GM23248 (cell line): ENCODE measurements around the gene ITGA8.

ENCODE experiments used
- EZH2 ChIP-seq: fragments of 200-600 bp; sonication (generic); IDR thresholded peaks from 2 replicates; pipeline ENCODE4 v1.6.1; 2018; ENCODE audit warnings: antibody characterized with exemption, mild to moderate bottlenecking; ENCODE audit not compliant: insufficient read depth, poor library complexity, severe bottlenecking
- EZH2phosphoT487 ChIP-seq: fragments of 200-600 bp; sonication (generic); IDR thresholded peaks from 2 replicates; pipeline ENCODE4 v1.6.1; 2018; ENCODE audit warnings: antibody characterized with exemption, moderate library complexity, mild to moderate bottlenecking, low read depth; ENCODE audit not compliant: insufficient read depth

DNA sequence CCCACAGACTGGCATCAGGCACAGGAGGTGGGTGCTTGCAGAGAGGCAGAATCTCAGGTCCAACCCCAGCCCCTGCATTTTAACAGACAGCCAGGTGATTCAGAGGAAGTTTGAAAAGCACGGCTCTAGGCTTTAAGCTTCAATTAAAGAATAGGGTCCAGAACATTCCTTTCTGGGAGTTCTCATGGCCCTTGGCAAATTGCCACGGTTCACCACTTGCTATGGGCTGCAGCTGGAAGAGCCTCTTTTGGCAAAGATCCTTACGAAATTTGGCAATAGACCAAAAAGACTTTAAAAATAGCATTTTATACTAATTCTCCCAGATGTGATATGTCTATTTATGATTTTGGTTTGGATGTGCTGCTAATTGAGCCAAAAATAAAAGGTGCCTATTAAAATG lies 148.1 kb downstream of the ITGA8 start:
- TF ChIP-seq EZH2 (no peak), EZH2phosphoT487 (no peak)
